HepG2 (cell line): ENCODE measurements around the gene TM9SF4. TPM values are rescaled to one million over a fixed set of nuclear protein-coding genes. Genes with fewer than 3 reads are reported as not detected.

ENCODE experiments used
- CHCHD3 ChIP-seq: sonication (generic); formaldehyde crosslinking; IDR thresholded peaks from 2 replicates; pipeline ENCODE4 v1.8.0; 2022; ENCODE audit warnings: mild to moderate bottlenecking, missing genetic modification reagents, moderate library complexity
- GTF2F1 ChIP-seq: fragments of 150-350 bp; IDR thresholded peaks from 2 replicates; pipeline ENCODE4 v1.6.1; 2014; ENCODE audit warnings: low read length
- HNRNPK ChIP-seq: fragments of 200-400 bp; formaldehyde crosslinking; IDR thresholded peaks from 2 replicates; pipeline ENCODE4 v1.6.1; 2018; ENCODE audit warnings: low read length, low read depth, moderate library complexity, mild to moderate bottlenecking; ENCODE audit not compliant: poor library complexity, severe bottlenecking
- NFYC ChIP-seq: IDR thresholded peaks from 2 replicates; pipeline ENCODE4 v1.6.1; 2016; ENCODE audit warnings: missing genetic modification reagents, missing compliant biosample characterization
- NPAS2 ChIP-seq: sonication (generic); formaldehyde crosslinking; IDR thresholded peaks from 2 replicates; pipeline ENCODE4 v1.8.0; 2022; ENCODE audit warnings: mild to moderate bottlenecking, missing genetic modification reagents, borderline replicate concordance
- NR2F2 ChIP-seq: IDR thresholded peaks from 2 replicates; pipeline ENCODE4 v1.6.1; 2012; ENCODE audit warnings: low read depth, inconsistent platforms, borderline replicate concordance
- PAX8 ChIP-seq: sonication (generic); formaldehyde crosslinking; IDR thresholded peaks from 2 replicates; pipeline ENCODE4 v1.8.0; 2022; ENCODE audit warnings: mild to moderate bottlenecking, missing genetic modification reagents, borderline replicate concordance
- ZNF232 ChIP-seq: sonication (generic); formaldehyde crosslinking; IDR thresholded peaks from 2 replicates; pipeline ENCODE4 v1.4.0; 2020; ENCODE audit warnings: missing genetic modification reagents, borderline replicate concordance
- ZNF253 ChIP-seq: sonication (generic); formaldehyde crosslinking; IDR thresholded peaks from 2 replicates; pipeline ENCODE4 v1.8.0; 2022; ENCODE audit warnings: mild to moderate bottlenecking, missing genetic modification reagents, borderline replicate concordance
- ZNF274 ChIP-seq: sonication (generic); formaldehyde crosslinking; IDR thresholded peaks from 2 replicates; pipeline ENCODE4 v1.5.1; 2020; ENCODE audit warnings: mild to moderate bottlenecking, missing genetic modification reagents
- polyA plus RNA-seq, 8 experiments: library from polyadenylated mRNA; depleted of rRNA in 3 of 8; stranded (reverse) in 7 of 8; unstranded in 1 of 8; fragments of >200 nt; fragmentation: Illumina TruSeq in 4 of 8; extraction: Trizol in 4 of 8; gene quantifications; 2 replicates each; pipeline versions ENCODE4 v1.2.1 to v1.2.3, GENCODE V29; 2011 to 2016; ENCODE audit warnings: low read depth in 4 of 8, missing spikeins in 1 of 8, mixed read lengths in 1 of 8; ENCODE audit not compliant: insufficient read depth in 1 of 8
- total RNA-seq, 5 experiments: library from RNA; depleted of rRNA; stranded (reverse); fragments of >200 nt; fragmentation: Illumina TruSeq; extraction: Trizol; gene quantifications; 2 replicates each; pipeline ENCODE4 v1.2.3, GENCODE V29; 2016; ENCODE audit warnings: low read depth in 1 of 5
- TF ChIP-seq, protein P1 (sequence below): sonication (generic); formaldehyde crosslinking; IDR thresholded peaks from one replicate; pipeline ENCODE4 v1.5.1; 2020; ENCODE audit warnings: mild to moderate bottlenecking, missing genetic modification reagents; ENCODE audit errors: not compliant biosample characterization
- TF ChIP-seq, protein P2 (sequence below): sonication (generic); formaldehyde crosslinking; IDR thresholded peaks from 2 replicates; pipeline ENCODE4 v1.8.1; 2023; ENCODE audit warnings: missing genetic modification reagents, inconsistent platforms, borderline replicate concordance
- TF ChIP-seq, protein P3 (sequence below): sonication (generic); formaldehyde crosslinking; IDR thresholded peaks from 2 replicates; pipeline ENCODE4 v1.4.0; 2020; ENCODE audit warnings: mild to moderate bottlenecking, missing genetic modification reagents, borderline replicate concordance

TM9SF4 gene
- total and polyA plus RNA-seq, 2 of the 13 experiments (the other 11 are each of a cell fraction or from before 2014, with no cell fraction given) = 53.5 to 171 TPM

DNA sequence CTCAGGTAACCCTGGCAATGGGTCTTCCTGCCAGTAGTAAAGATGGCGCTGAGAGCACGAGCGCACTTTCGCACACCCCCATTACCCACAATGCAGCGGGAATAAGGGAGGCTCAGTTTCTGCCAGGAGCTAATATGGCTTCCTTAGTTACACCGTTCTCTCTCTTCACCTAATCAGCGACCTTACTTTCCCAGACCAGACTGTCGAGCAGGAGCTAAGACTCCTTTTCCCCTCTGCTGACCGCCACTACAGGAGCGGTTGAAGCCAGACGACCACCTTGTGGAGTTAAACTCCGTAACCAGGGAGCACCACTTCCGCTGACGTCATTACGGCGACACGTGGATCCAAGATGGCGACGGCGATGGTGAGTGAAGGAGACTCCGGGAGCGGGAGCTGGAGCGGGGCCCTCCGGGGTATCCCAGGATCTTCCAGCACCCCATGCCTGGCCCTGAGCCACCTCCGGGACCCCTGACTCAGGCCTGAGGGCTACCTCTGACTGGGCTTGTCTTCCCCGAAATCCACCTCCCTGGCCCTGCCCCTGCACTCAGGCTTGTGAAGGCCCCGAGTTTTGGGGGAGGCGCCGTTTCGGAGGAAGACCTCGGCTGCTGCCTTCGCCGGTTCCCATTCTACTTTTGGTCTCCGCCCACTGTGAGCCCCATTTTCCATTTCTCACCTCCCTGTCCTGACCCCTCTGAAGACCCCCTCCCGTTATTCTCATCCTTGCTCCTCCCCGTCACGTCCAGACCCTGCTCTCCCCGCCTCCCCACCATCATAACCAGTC, at the start of gene TM9SF4 (continued):
- TF ChIP-seq, protein P1, sequence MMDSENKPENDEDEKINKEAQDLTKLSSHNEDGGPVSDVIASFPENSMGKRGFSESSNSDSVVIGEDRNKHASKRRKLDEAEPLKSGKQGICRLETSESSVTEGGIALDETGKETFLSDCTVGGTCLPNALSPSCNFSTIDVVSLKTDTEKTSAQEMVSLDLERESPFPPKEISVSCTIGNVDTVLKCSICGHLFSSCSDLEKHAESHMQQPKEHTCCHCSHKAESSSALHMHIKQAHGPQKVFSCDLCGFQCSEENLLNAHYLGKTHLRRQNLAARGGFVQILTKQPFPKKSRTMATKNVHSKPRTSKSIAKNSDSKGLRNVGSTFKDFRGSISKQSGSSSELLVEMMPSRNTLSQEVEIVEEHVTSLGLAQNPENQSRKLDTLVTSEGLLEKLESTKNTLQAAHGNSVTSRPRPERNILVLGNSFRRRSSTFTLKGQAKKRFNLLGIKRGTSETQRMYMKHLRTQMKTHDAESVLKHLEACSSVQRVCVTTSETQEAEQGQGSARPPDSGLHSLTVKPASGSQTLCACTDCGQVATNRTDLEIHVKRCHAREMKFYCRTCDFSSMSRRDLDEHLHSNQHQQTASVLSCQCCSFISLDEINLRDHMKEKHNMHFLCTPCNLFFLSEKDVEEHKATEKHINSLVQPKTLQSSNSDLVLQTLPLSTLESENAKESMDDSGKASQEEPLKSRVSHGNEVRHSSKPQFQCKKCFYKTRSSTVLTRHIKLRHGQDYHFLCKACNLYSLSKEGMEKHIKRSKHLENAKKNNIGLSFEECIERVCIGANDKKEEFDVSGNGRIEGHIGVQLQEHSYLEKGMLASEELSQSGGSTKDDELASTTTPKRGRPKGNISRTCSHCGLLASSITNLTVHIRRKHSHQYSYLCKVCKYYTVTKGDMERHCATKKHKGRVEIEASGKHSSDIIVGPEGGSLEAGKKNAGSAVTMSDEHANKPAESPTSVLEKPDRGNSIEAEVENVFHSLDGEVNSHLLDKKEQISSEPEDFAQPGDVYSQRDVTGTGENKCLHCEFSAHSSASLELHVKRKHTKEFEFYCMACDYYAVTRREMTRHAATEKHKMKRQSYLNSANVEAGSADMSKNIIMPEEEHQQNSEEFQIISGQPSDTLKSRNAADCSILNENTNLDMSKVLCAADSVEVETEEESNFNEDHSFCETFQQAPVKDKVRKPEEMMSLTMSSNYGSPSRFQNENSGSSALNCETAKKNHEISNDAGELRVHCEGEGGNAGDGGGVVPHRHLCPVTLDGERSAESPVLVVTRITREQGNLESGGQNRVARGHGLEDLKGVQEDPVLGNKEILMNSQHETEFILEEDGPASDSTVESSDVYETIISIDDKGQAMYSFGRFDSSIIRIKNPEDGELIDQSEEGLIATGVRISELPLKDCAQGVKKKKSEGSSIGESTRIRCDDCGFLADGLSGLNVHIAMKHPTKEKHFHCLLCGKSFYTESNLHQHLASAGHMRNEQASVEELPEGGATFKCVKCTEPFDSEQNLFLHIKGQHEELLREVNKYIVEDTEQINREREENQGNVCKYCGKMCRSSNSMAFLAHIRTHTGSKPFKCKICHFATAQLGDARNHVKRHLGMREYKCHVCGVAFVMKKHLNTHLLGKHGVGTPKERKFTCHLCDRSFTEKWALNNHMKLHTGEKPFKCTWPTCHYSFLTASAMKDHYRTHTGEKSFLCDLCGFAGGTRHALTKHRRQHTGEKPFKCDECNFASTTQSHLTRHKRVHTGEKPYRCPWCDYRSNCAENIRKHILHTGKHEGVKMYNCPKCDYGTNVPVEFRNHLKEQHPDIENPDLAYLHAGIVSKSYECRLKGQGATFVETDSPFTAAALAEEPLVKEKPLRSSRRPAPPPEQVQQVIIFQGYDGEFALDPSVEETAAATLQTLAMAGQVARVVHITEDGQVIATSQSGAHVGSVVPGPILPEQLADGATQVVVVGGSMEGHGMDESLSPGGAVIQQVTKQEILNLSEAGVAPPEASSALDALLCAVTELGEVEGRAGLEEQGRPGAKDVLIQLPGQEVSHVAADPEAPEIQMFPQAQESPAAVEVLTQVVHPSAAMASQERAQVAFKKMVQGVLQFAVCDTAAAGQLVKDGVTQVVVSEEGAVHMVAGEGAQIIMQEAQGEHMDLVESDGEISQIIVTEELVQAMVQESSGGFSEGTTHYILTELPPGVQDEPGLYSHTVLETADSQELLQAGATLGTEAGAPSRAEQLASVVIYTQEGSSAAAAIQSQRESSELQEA = peak; percentile 98
- TF ChIP-seq, protein P2, sequence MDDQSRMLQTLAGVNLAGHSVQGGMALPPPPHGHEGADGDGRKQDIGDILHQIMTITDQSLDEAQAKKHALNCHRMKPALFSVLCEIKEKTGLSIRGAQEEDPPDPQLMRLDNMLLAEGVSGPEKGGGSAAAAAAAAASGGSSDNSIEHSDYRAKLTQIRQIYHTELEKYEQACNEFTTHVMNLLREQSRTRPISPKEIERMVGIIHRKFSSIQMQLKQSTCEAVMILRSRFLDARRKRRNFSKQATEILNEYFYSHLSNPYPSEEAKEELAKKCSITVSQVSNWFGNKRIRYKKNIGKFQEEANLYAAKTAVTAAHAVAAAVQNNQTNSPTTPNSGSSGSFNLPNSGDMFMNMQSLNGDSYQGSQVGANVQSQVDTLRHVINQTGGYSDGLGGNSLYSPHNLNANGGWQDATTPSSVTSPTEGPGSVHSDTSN (CRISPR knock-in tag) = peak; percentile 83
- TF ChIP-seq ZNF274 (CRISPR knock-in tag) (peak; percentile 70; the same call in 1 of the 2 replicates), CHCHD3 (no peak; the same call in 1 of the 2 replicates), PAX8 (CRISPR knock-in tag) (no peak), NFYC (CRISPR knock-in tag) (peak; percentile 63), HNRNPK (no peak), GTF2F1 (peak; percentile 51; the same call in 1 of the 2 replicates), ZNF253 (CRISPR knock-in tag) (peak; percentile 81; the same call in 1 of the 2 replicates), NPAS2 (CRISPR knock-in tag) (0 out of 2 replicates have a peak, but pooled peaks have one; percentile 80), ZNF232 (peak; percentile 96), NR2F2 (peak; percentile 47; the same call in 1 of the 2 replicates)
- TF ChIP-seq, protein P3, sequence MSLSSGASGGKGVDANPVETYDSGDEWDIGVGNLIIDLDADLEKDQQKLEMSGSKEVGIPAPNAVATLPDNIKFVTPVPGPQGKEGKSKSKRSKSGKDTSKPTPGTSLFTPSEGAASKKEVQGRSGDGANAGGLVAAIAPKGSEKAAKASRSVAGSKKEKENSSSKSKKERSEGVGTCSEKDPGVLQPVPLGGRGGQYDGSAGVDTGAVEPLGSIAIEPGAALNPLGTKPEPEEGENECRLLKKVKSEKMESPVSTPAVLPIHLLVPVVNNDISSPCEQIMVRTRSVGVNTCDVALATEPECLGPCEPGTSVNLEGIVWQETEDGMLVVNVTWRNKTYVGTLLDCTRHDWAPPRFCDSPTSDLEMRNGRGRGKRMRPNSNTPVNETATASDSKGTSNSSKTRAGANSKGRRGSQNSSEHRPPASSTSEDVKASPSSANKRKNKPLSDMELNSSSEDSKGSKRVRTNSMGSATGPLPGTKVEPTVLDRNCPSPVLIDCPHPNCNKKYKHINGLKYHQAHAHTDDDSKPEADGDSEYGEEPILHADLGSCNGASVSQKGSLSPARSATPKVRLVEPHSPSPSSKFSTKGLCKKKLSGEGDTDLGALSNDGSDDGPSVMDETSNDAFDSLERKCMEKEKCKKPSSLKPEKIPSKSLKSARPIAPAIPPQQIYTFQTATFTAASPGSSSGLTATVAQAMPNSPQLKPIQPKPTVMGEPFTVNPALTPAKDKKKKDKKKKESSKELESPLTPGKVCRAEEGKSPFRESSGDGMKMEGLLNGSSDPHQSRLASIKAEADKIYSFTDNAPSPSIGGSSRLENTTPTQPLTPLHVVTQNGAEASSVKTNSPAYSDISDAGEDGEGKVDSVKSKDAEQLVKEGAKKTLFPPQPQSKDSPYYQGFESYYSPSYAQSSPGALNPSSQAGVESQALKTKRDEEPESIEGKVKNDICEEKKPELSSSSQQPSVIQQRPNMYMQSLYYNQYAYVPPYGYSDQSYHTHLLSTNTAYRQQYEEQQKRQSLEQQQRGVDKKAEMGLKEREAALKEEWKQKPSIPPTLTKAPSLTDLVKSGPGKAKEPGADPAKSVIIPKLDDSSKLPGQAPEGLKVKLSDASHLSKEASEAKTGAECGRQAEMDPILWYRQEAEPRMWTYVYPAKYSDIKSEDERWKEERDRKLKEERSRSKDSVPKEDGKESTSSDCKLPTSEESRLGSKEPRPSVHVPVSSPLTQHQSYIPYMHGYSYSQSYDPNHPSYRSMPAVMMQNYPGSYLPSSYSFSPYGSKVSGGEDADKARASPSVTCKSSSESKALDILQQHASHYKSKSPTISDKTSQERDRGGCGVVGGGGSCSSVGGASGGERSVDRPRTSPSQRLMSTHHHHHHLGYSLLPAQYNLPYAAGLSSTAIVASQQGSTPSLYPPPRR (CRISPR knock-in tag) = peak; percentile 87
